Neural cell (in vitro differentiated cells): ENCODE measurements around the gene PRELID1. TPM values are rescaled to one million over a fixed set of nuclear protein-coding genes. Genes with fewer than 3 reads are reported as not detected.
A peak's percentile ranks its signal among the peaks of the same experiment; 100 is the strongest.

Experiments
- H2AFZ ChIP-seq: fragments of 200-600, 300-800 bp; sonication (generic), shearing (Covaris generic); 2 replicates; pipeline ENCODE4 v1.6.0; 2014; ENCODE audit warnings: low read depth, mild to moderate bottlenecking, antibody characterized with exemption, low read length, moderate library complexity
- H3F3A ChIP-seq: fragments of 200-600 bp; shearing (Covaris generic); 2 replicates; pipeline ENCODE4 v1.6.1; 2016; ENCODE audit warnings: mild to moderate bottlenecking, moderate library complexity, mixed read lengths, antibody characterized with exemption, low read length; ENCODE audit not compliant: insufficient read depth, poor library complexity, severe bottlenecking
- H3K27ac ChIP-seq: fragments of 200-600, 300-800 bp; sonication (generic), shearing (Covaris generic); 2 replicates; pipeline ENCODE4 v1.5.1; 2014; ENCODE audit warnings: mild to moderate bottlenecking, low read length, moderate library complexity
- H3K27me3 ChIP-seq: fragments of 300-800, 200-600 bp; sonication (generic), shearing (Covaris generic); 2 replicates; pipeline ENCODE4 v1.6.0; 2014; ENCODE audit warnings: mild to moderate bottlenecking, low read depth, low read length, moderate library complexity; ENCODE audit not compliant: insufficient read depth
- H3K36me3 ChIP-seq: fragments of 300-800, 200-600 bp; sonication (generic), shearing (Covaris generic); 2 replicates; pipeline ENCODE4 v1.5.1; 2014; ENCODE audit warnings: mild to moderate bottlenecking, antibody characterized with exemption, low read length, moderate library complexity; ENCODE audit not compliant: insufficient read depth
- H3K4me2 ChIP-seq: fragments of 300-800, 200-600 bp; sonication (generic), shearing (Covaris generic); 2 replicates; pipeline ENCODE4 v1.6.0; 2014; ENCODE audit warnings: mild to moderate bottlenecking, low read length
- H3K4me3 ChIP-seq: fragments of 300-800, 200-600 bp; sonication (generic), shearing (Covaris generic); 2 replicates; pipeline ENCODE4 v1.5.1; 2014; ENCODE audit warnings: mild to moderate bottlenecking, low read length, moderate library complexity
- H3K79me2 ChIP-seq: fragments of 200-600 bp; shearing (Covaris generic); replicated peaks from 2 replicates; pipeline ENCODE4 v1.6.0; 2014; ENCODE audit warnings: mild to moderate bottlenecking, low read length, moderate library complexity; ENCODE audit not compliant: insufficient read depth
- H3K9ac ChIP-seq: fragments of 300-800, 200-600 bp; sonication (generic), shearing (Covaris generic); 2 replicates; pipeline ENCODE4 v1.6.1; 2016; ENCODE audit warnings: mild to moderate bottlenecking, low read length, mixed read lengths
- H3K9me2 ChIP-seq: fragments of 200-600 bp; shearing (Covaris generic); 2 replicates; pipeline ENCODE4 v1.6.1; 2016; ENCODE audit warnings: mild to moderate bottlenecking, low read length, mixed read lengths; ENCODE audit not compliant: insufficient read depth
- H3K9me3 ChIP-seq: fragments of 200-600, 300-800 bp; sonication (generic), shearing (Covaris generic); 2 replicates; pipeline ENCODE4 v1.6.1; 2016; ENCODE audit warnings: mild to moderate bottlenecking, mixed run types, low read length, moderate library complexity, mixed read lengths
- H4K20me1 ChIP-seq: fragments of 200-600 bp; shearing (Covaris generic); 2 replicates; pipeline ENCODE4 v1.6.1; 2016; ENCODE audit warnings: mild to moderate bottlenecking, mixed run types; ENCODE audit not compliant: insufficient read depth
- EP300 ChIP-seq: fragments of 450-650 bp; conservative IDR thresholded peaks from 2 replicates; pipeline ENCODE4 v1.6.1; 2014; ENCODE audit warnings: antibody characterized with exemption, mild to moderate bottlenecking, moderate library complexity; ENCODE audit not compliant: poor library complexity, severe bottlenecking
- EZH2 ChIP-seq: fragments of 200-600, 300-800 bp; shearing (Covaris generic), sonication (generic); IDR thresholded peaks from 2 replicates; pipeline ENCODE4 v1.6.1; 2014; ENCODE audit warnings: antibody characterized with exemption, low read length, borderline replicate concordance, mild to moderate bottlenecking; ENCODE audit not compliant: insufficient read depth, poor library complexity, severe bottlenecking
- MXI1 ChIP-seq: fragments of 450-650 bp; conservative IDR thresholded peaks from 2 replicates; pipeline ENCODE4 v1.6.1; 2014; ENCODE audit warnings: antibody characterized with exemption, mild to moderate bottlenecking; ENCODE audit not compliant: poor library complexity, severe bottlenecking
- POLR2AphosphoS5 ChIP-seq: IDR thresholded peaks from 2 replicates; pipeline ENCODE4 v1.6.1; 2012
- RAD21 ChIP-seq: fragments of 450-650 bp; conservative IDR thresholded peaks from 2 replicates; pipeline ENCODE4 v1.6.1; 2014; ENCODE audit warnings: antibody characterized with exemption, mild to moderate bottlenecking, moderate library complexity
- SMC3 ChIP-seq: fragments of 450-650 bp; conservative IDR thresholded peaks from 2 replicates; pipeline ENCODE4 v1.6.1; 2014; ENCODE audit warnings: antibody characterized with exemption, mild to moderate bottlenecking, moderate library complexity; ENCODE audit not compliant: poor library complexity
- TAF1 ChIP-seq: IDR thresholded peaks from 2 replicates; pipeline ENCODE4 v1.6.1; 2012; ENCODE audit warnings: low read depth
- polyA plus RNA-seq: library from polyadenylated mRNA; depleted of rRNA; stranded (reverse); fragments of >200 nt; gene quantifications from 2 replicates; pipeline ENCODE4 v1.2.3, GENCODE V29; 2014
- TF ChIP-seq, protein P1 (sequence below): fragments of 450-650 bp; IDR thresholded peaks from 2 replicates; pipeline ENCODE4 v1.5.1; 2014; ENCODE audit warnings: antibody characterized with exemption, mild to moderate bottlenecking, moderate library complexity; ENCODE audit not compliant: poor library complexity, severe bottlenecking
- TF ChIP-seq, protein P2 (sequence below): IDR thresholded peaks from 2 replicates; pipeline ENCODE4 v1.6.1; 2012; ENCODE audit warnings: borderline replicate concordance

Gene PRELID1
- polyA plus RNA-seq, 1 donor from 2014 or later, result 133 TPM

DNA sequence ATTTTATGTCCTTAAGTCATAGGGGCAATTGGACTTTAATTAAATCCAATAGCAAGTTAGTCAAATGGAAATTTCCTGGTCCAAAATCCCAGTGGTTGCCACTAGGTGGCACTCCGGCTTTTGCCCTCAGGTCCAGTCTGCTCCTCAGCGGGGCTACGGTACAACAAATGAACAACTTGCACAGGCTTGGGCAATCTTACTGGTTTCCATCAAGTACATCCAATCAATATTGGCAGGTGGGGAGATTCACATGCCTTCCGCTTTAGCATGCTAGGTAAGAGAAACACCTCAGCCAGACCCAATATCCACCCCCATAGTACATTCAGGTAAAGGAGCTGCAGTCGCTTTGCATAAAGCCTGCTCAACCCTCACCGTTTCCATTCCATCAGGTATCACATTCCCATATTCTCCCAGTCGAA is 14.4 kb downstream of the PRELID1 start:
- Histone ChIP-seq H3K9me2 (no peaks in the 10 kb centered on the region), H3K9ac (no peak overlapping the region), H3K4me3 (no peak overlapping the region), H3K79me2 (no peaks in the 10 kb centered on the region), H3K27ac (no peak overlapping the region), H3K27me3 (no peaks in the 10 kb centered on the region), H4K20me1 (no peaks in the 10 kb centered on the region), H3K9me3 (no peaks in the 10 kb centered on the region), H3K36me3 (no peaks in the 10 kb centered on the region), H3K4me2 (no peak overlapping the region), H2AFZ (no peak overlapping the region), H3F3A (no peaks in the 10 kb centered on the region)
- TF ChIP-seq RAD21 (peak; percentile 77), MXI1 (no peak), EP300 (no peak), SMC3 (peak; percentile 75), EZH2 (no peak), TAF1 (no peak)
- TF ChIP-seq, protein P1, sequence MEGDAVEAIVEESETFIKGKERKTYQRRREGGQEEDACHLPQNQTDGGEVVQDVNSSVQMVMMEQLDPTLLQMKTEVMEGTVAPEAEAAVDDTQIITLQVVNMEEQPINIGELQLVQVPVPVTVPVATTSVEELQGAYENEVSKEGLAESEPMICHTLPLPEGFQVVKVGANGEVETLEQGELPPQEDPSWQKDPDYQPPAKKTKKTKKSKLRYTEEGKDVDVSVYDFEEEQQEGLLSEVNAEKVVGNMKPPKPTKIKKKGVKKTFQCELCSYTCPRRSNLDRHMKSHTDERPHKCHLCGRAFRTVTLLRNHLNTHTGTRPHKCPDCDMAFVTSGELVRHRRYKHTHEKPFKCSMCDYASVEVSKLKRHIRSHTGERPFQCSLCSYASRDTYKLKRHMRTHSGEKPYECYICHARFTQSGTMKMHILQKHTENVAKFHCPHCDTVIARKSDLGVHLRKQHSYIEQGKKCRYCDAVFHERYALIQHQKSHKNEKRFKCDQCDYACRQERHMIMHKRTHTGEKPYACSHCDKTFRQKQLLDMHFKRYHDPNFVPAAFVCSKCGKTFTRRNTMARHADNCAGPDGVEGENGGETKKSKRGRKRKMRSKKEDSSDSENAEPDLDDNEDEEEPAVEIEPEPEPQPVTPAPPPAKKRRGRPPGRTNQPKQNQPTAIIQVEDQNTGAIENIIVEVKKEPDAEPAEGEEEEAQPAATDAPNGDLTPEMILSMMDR, result peak; percentile 84
- TF ChIP-seq, protein P2, sequence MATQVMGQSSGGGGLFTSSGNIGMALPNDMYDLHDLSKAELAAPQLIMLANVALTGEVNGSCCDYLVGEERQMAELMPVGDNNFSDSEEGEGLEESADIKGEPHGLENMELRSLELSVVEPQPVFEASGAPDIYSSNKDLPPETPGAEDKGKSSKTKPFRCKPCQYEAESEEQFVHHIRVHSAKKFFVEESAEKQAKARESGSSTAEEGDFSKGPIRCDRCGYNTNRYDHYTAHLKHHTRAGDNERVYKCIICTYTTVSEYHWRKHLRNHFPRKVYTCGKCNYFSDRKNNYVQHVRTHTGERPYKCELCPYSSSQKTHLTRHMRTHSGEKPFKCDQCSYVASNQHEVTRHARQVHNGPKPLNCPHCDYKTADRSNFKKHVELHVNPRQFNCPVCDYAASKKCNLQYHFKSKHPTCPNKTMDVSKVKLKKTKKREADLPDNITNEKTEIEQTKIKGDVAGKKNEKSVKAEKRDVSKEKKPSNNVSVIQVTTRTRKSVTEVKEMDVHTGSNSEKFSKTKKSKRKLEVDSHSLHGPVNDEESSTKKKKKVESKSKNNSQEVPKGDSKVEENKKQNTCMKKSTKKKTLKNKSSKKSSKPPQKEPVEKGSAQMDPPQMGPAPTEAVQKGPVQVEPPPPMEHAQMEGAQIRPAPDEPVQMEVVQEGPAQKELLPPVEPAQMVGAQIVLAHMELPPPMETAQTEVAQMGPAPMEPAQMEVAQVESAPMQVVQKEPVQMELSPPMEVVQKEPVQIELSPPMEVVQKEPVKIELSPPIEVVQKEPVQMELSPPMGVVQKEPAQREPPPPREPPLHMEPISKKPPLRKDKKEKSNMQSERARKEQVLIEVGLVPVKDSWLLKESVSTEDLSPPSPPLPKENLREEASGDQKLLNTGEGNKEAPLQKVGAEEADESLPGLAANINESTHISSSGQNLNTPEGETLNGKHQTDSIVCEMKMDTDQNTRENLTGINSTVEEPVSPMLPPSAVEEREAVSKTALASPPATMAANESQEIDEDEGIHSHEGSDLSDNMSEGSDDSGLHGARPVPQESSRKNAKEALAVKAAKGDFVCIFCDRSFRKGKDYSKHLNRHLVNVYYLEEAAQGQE, result no peak

DNA sequence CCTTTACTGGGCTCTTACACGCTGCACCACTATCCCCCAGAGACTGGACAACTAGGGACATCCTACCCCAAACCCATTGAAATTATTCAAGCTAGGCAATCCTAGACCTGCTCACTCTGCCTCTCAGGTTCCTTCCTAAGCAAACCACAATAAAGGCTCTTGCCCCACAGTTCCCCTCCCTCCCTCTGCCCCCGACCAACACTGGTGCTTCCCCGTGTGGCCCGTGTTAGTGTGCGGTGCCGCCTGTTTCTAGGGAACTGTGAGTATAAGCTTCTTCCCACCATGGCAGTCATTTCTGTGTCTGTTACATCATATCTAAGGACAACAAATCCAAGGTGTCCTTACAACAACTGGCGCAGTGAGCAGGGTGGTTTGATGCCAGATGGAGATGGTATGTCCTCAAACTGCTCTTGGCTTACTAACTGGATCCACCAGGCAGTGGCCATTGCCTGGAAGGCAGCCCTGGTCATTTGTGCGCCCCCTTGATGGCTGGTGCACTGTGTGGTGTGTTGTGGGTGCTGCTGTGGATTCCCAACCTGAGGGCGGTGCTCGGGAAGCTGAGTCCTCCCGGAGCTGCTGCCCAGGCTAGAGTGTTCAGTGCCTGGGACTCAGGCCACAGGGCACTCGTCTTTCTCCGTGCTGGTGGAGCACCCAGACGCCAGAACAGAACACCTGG is 16.5 kb downstream of the PRELID1 start:
- no peak overlapping the region for H3K4me2 ChIP-seq
- no peaks in the 10 kb centered on the region for H3K36me3 ChIP-seq
- H3K79me2 ChIP-seq, result no peaks in the 10 kb centered on the region
- no peaks in the 10 kb centered on the region for H4K20me1 ChIP-seq
- H3F3A ChIP-seq, result no peaks in the 10 kb centered on the region
- H3K9ac ChIP-seq, result no peak overlapping the region
- no peak overlapping the region for H2AFZ ChIP-seq
- TF ChIP-seq POLR2AphosphoS5 (no peak), MXI1 (no peak), RAD21 (no peak), EZH2 (no peak), SMC3 (no peak), TAF1 (no peak), EP300 (no peak)
- TF ChIP-seq, protein P2, result no peak
- TF ChIP-seq, protein P1, result no peak
- no peaks in the 10 kb centered on the region for H3K9me3 ChIP-seq
- no peak overlapping the region for H3K27ac ChIP-seq
- H3K4me3 ChIP-seq, result no peak overlapping the region
- H3K27me3 ChIP-seq, result no peaks in the 10 kb centered on the region
- no peaks in the 10 kb centered on the region for H3K9me2 ChIP-seq
